Gastroesophageal sphincter (tissue), 4 donors: ENCODE measurements around the gene METTL26. TPM values are rescaled to one million over a fixed set of nuclear protein-coding genes. Genes with fewer than 3 reads are reported as not detected.

Source experiments
- ATAC-seq: fragments of 150-250 bp; one replicate; pipeline ENCODE4 v1.9.1; 2016; ENCODE audit warnings: mild to moderate bottlenecking, moderate library complexity
- H3K27ac ChIP-seq, 4 donors: fragments of 200-600 bp; sonication (generic) in 3 of 4; 1 replicate in 3 of 4; 2 replicates in 1 of 4; pipeline ENCODE4 v1.5.1; 2016 to 2019
- H3K27me3 ChIP-seq: fragments of 200-600 bp; sonication (generic); one replicate; pipeline ENCODE4 v1.5.1; 2019
- H3K36me3 ChIP-seq, 2 donors: fragments of 200-600 bp; sonication (generic); one replicate each; pipeline ENCODE4 v1.5.1; 2019; ENCODE audit warnings: control low read depth in 1 of 2
- H3K4me1 ChIP-seq, 3 donors: fragments of 200-600 bp; sonication (generic); 1 replicate in 2 of 3; 2 replicates in 1 of 3; pipeline ENCODE4 v1.5.1; 2016 to 2019; ENCODE audit warnings: control low read depth in 2 of 3
- H3K4me3 ChIP-seq, 2 donors: fragments of 200-600 bp; sonication (generic); one replicate each; pipeline ENCODE4 v1.5.1; 2019; ENCODE audit warnings: mild to moderate bottlenecking in 1 of 2, moderate library complexity in 1 of 2
- H3K9me3 ChIP-seq, 3 donors: fragments of 200-600 bp; sonication (generic); one replicate each; pipeline ENCODE4 v1.5.1; 2017 to 2019; ENCODE audit warnings: control low read depth in 2 of 3
- EP300 ChIP-seq: sonication (generic); formaldehyde crosslinking; IDR thresholded peaks from one replicate; pipeline ENCODE4 v1.6.1; 2017; ENCODE audit warnings: antibody characterized with exemption, mild to moderate bottlenecking
- POLR2A ChIP-seq, 2 donors: fragments of 450-650 bp; IDR thresholded peaks; one replicate each; pipeline ENCODE4 v1.6.1; 2017; ENCODE audit warnings: antibody characterized with exemption in 2 of 2, mild to moderate bottlenecking in 2 of 2, moderate library complexity in 1 of 2
- POLR2AphosphoS5 ChIP-seq: sonication (generic); formaldehyde crosslinking; IDR thresholded peaks from one replicate; pipeline ENCODE4 v1.6.1; 2017; ENCODE audit warnings: antibody characterized with exemption
- WGBS, 2 donors: methylation state at CpG; one replicate each; pipeline ENCODE4 v1.1.5; 2018; ENCODE audit warnings: low coverage in 1 of 2; 5-methylcytosine and 5-hydroxymethylcytosine counted together
- total RNA-seq, 4 donors: library from RNA; depleted of rRNA; stranded (reverse); fragments of >200 nt; gene quantifications; one replicate each; pipeline ENCODE4 v1.1.0, GENCODE V29; 2016
- TF ChIP-seq, protein P1 (sequence below), 4 experiments: fragments of 200-600 bp in 2 of 4; fragments of 450-650 bp in 2 of 4; sonication (generic) in 1 of 4; IDR thresholded peaks; one replicate each; pipeline ENCODE4 v1.5.1; 2017 to 2019; ENCODE audit warnings: antibody characterized with exemption in 4 of 4, mild to moderate bottlenecking in 2 of 4, moderate library complexity in 2 of 4

Gene METTL26
- total RNA-seq, 4 donors from 2014 or later, result 94.8 to 146 (median 112) TPM

DNA sequence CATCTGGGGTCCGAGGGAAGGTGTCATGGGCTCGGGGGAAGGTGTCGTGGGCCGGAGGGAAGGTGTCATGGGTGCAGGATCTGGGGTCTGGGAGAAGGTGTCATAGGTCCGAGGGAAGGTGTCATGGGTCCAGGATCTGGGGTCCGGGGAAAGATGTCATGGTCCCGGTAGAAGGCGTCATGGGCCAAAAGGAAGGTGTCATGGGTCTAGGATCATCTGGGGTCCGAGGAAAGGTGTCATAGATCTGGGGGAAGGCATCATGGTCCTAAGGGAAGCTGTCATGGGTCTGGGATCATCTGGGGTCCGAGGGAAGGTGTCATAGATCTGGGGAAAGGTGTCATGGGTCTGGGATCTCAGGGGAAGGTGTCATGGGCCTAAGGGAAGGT is 45.3 kb downstream of the METTL26 start:
- no peaks in the 10 kb centered on the region for H3K9me3 ChIP-seq
- peaks cover 0 to 20% of the 10 kb centered on the region in 2 donors for H3K36me3 ChIP-seq
- H3K4me3 ChIP-seq, result peak overlapping the region; percentile 89 to 96
- TF ChIP-seq EP300, result no peak
- TF ChIP-seq POLR2AphosphoS5, result no peak
- TF ChIP-seq, protein P1, sequence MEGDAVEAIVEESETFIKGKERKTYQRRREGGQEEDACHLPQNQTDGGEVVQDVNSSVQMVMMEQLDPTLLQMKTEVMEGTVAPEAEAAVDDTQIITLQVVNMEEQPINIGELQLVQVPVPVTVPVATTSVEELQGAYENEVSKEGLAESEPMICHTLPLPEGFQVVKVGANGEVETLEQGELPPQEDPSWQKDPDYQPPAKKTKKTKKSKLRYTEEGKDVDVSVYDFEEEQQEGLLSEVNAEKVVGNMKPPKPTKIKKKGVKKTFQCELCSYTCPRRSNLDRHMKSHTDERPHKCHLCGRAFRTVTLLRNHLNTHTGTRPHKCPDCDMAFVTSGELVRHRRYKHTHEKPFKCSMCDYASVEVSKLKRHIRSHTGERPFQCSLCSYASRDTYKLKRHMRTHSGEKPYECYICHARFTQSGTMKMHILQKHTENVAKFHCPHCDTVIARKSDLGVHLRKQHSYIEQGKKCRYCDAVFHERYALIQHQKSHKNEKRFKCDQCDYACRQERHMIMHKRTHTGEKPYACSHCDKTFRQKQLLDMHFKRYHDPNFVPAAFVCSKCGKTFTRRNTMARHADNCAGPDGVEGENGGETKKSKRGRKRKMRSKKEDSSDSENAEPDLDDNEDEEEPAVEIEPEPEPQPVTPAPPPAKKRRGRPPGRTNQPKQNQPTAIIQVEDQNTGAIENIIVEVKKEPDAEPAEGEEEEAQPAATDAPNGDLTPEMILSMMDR (IDR thresholded peaks at IDR 0.05), result no peak
- no peak for TF ChIP-seq POLR2A (IDR thresholded peaks at IDR 0.05)
- peaks cover 6% of the 10 kb centered on the region for H3K27me3 ChIP-seq
- H3K27ac ChIP-seq, result peak overlapping the region in 2 of 4 donors; percentile 90 to 99
- ATAC-seq, result no peak
- WGBS, 2 donors, result 28 to 58% methylated on average over 7 to 9 of the region's 10 CpGs
- peaks cover 0 to 63% (median 18%) of the 10 kb centered on the region in 3 donors for H3K4me1 ChIP-seq

DNA sequence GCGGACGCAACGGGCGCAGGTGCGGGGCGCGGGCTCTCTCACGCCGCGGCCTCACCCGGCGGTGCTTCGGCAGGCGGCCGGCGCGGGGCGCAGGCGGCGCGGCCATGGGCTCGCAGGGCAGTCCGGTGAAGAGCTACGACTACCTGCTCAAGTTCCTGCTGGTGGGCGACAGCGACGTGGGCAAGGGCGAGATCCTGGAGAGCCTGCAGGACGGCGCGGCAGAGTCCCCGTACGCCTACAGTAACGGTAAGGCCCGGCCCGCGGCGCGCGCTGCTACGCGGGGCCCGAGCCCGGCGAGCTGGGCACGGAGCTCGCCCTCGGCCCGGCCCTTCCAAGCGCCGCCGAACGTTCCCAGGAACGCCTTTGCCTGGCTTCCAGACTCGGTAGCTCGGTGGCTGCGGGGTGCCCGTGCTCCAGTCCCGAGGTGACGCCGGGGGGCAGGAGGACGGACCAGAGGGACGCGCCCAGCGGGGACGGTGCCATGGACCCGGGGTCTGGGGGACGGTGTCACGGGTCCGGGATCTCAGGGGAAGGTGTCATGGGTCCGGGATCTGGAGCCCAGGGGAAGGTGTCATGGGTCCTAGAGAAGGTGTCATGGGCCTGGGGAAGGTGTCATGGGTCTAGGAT is 45.8 kb downstream of the METTL26 start:
- no CpG with 5 or more reads among the region's 71 CpGs for WGBS, 2 donors
- TF ChIP-seq, protein P1 (IDR thresholded peaks at IDR 0.05), result peak in 2 of 4 experiments; percentile 21 to 29
- TF ChIP-seq EP300, result no peak
- no peak for TF ChIP-seq POLR2AphosphoS5
- TF ChIP-seq POLR2A (IDR thresholded peaks at IDR 0.05), result peak in 1 of 2 donors; percentile 27

DNA sequence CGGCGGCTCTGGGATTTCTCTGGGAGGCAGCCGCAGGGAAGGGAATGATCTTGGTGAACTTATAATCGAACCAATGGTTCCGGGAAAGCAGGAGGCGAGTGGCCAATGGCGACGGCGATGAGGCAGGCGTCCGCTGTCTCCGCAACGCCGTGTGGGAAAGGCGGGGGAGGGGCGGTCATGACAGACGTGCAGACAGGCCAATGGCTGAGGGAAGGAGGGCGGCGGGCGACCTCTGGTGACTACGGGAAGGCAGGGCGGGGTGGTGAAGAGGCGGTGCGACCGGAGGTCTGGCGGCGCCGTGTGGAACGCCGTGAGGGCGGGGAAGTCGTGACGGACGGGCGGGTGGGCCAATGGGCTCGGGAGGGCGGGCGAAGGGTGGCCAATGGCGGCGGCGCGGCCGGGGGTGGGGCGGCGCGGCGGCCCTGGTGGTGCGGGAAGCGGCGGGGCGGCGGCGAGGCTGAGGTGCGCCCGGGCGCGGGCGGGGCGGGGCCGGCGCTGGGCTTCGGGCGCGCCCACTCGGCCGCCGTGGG is 46.4 kb downstream of the METTL26 start, which contains the start of gene RAB40C:
Gene RAB40C, plus strand, starts transcription at position 409 of the 530 bp plus-strand sequence. CDS start 226 bp downstream, outside the sequence.
- Histone ChIP-seq H3K9me3 (no peaks in the 10 kb centered on the region), H3K4me1 (peaks cover 0 to 68% (median 18%) of the 10 kb centered on the region in 3 donors), H3K27me3 (peaks cover 11% of the 10 kb centered on the region), H3K36me3 (peaks cover 0 to 20% of the 10 kb centered on the region in 2 donors), H3K4me3 (peak within 1 kb of the TSS; percentile 89 to 96), H3K27ac (peak within 1 kb of the TSS; percentile 87 to 99 (median 92))
- 0% methylated on average over 1 to 12 of the region's 67 CpGs for whole genome bisulfite sequencing, 2 donors
- ATAC-seq, result peak; percentile 95
- no peak for TF ChIP-seq POLR2A (IDR thresholded peaks at IDR 0.05)
- peak; percentile 66 for TF ChIP-seq POLR2AphosphoS5
- TF ChIP-seq EP300, result no peak
- TF ChIP-seq, protein P1 (IDR thresholded peaks at IDR 0.05), result no peak

More for the DNA sequence above, 45.8 kb downstream of the METTL26 start:
- Histone ChIP-seq H3K27me3 (peaks cover 11% of the 10 kb centered on the region), H3K27ac (peak overlapping the region; percentile 64 to 99 (median 90)), H3K4me3 (peak overlapping the region; percentile 89 to 96), H3K4me1 (peaks cover 0 to 67% (median 18%) of the 10 kb centered on the region in 3 donors), H3K9me3 (no peaks in the 10 kb centered on the region), H3K36me3 (peaks cover 0 to 20% of the 10 kb centered on the region in 2 donors)
- peak; percentile 11 for ATAC-seq

DNA sequence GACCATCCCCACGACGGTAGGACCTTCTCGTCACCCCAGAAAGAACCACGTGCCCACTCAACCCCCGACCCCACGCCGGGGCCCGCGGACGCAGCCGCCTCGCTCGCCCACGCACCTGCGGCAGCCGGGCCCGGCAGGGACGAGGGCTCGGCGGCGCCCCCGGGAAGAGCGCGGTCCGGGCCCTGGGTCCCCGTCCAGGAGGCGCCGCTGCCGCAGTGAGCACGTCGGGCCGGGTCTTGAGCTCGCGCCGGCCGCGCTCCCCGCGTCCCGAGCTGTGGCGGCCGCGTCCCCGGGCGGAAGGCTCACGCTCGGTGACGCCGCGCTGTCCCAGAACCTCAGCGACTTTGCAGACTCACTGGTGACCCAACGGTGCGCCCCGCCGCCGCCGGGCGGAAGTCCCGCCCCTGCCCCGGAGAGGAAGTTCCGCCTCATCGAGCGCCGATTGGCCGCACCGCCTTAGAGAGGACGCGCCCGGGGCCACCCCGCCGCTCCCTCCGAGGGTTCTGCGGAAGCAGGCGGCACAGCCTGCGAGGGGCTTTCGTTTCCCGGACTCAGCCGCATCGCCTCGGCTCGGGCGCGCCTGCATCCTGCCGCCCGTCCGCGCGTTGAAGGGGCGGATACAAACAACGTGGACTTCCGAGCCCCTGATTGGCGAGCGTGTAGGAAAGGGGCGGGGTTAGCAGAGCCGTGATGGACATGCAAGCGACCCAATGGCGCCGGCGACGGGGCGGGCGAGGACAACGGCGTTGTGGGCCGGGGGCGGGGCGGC is 47.0 kb downstream of the METTL26 start:
- peak; percentile 91 for ATAC-seq
- peaks cover 0 to 13% of the 10 kb centered on the region in 2 donors for H3K36me3 ChIP-seq
- peak overlapping the region; percentile 87 to 99 (median 92) for H3K27ac ChIP-seq
- H3K4me1 ChIP-seq, result peaks cover 0 to 66% (median 18%) of the 10 kb centered on the region in 3 donors
- H3K27me3 ChIP-seq, result peaks cover 11% of the 10 kb centered on the region
- H3K4me3 ChIP-seq, result peak overlapping the region; percentile 64 to 96
- H3K9me3 ChIP-seq, result no peaks in the 10 kb centered on the region
- TF ChIP-seq EP300 (no peak), POLR2AphosphoS5 (peak; percentile 83), POLR2A (IDR thresholded peaks at IDR 0.05) (peak; percentile 86 to 92)
- TF ChIP-seq, protein P1 (IDR thresholded peaks at IDR 0.05), result peak in 2 of 4 experiments; percentile 18 to 21
- 0% methylated on average over 1 of the region's 107 CpGs; no CpG with 5 or more reads in 1 of the 2 donors for WGBS, 2 donors
